HepG2 (cell line): Measurements from ENCODE around the gene DLAT. TPM values are rescaled to one million over a fixed set of nuclear protein-coding genes. Genes with fewer than 3 reads are reported as not detected.

ENCODE experiments used
- ARHGAP35 ChIP-seq: sonication (generic); formaldehyde crosslinking; IDR thresholded peaks from 2 replicates; pipeline ENCODE4 v1.9.0; 2022; ENCODE audit warnings: mild to moderate bottlenecking, inconsistent platforms, moderate library complexity, missing genetic modification reagents, borderline replicate concordance
- ELF1 ChIP-seq: sonication (generic); formaldehyde crosslinking; IDR thresholded peaks from 2 replicates; pipeline ENCODE4 v1.4.0; 2020; ENCODE audit warnings: missing genetic modification reagents
- ELK4 ChIP-seq: sonication (generic); formaldehyde crosslinking; IDR thresholded peaks from 2 replicates; pipeline ENCODE4 v1.9.0; 2021; ENCODE audit warnings: missing genetic modification reagents, borderline replicate concordance
- GATAD2A ChIP-seq: IDR thresholded peaks from 2 replicates; pipeline ENCODE4 v1.6.1; 2016
- RXRA ChIP-seq: sonication (generic); formaldehyde crosslinking; IDR thresholded peaks from 2 replicates; pipeline ENCODE4 v1.5.1; 2020; ENCODE audit warnings: missing genetic modification reagents
- SIX4 ChIP-seq: sonication (generic); formaldehyde crosslinking; IDR thresholded peaks from 2 replicates; pipeline ENCODE4 v1.4.0; 2020; ENCODE audit warnings: missing genetic modification reagents
- STAT6 ChIP-seq: sonication (generic); formaldehyde crosslinking; IDR thresholded peaks from 2 replicates; pipeline ENCODE4 v1.4.0; 2020; ENCODE audit warnings: missing genetic modification reagents, mild to moderate bottlenecking, borderline replicate concordance
- SYNCRIP ChIP-seq: fragments of 200-400 bp; formaldehyde crosslinking; IDR thresholded peaks from 2 replicates; pipeline ENCODE4 v1.6.1; 2018; ENCODE audit warnings: mild to moderate bottlenecking, low read depth, low read length; ENCODE audit not compliant: insufficient read depth
- UBTF ChIP-seq: sonication (generic); formaldehyde crosslinking; IDR thresholded peaks from 2 replicates; pipeline ENCODE4 v1.4.0; 2020; ENCODE audit warnings: mild to moderate bottlenecking, missing genetic modification reagents
- ZBTB38 ChIP-seq: sonication (generic); formaldehyde crosslinking; IDR thresholded peaks from 2 replicates; pipeline ENCODE4 v1.5.1; 2020; ENCODE audit warnings: mild to moderate bottlenecking, missing genetic modification reagents
- ZBTB42 ChIP-seq: sonication (generic); formaldehyde crosslinking; IDR thresholded peaks from 2 replicates; pipeline ENCODE4 v1.5.0; 2020; ENCODE audit warnings: mild to moderate bottlenecking, missing genetic modification reagents
- ZNF264 ChIP-seq: sonication (generic); formaldehyde crosslinking; IDR thresholded peaks from 2 replicates; pipeline ENCODE4 v1.4.0; 2020; ENCODE audit warnings: missing genetic modification reagents
- ZNF513 ChIP-seq: sonication (generic); formaldehyde crosslinking; conservative IDR thresholded peaks from 2 replicates; pipeline ENCODE4 v1.5.0; 2020; ENCODE audit warnings: missing genetic modification reagents
- ZNF550 ChIP-seq: sonication (generic); formaldehyde crosslinking; IDR thresholded peaks from 2 replicates; pipeline ENCODE4 v1.4.0; 2020; ENCODE audit warnings: mild to moderate bottlenecking, missing genetic modification reagents, borderline replicate concordance
- ZNF580 ChIP-seq: IDR thresholded peaks from 2 replicates; pipeline ENCODE4 v1.6.1; 2016; ENCODE audit warnings: low read depth, borderline replicate concordance
- ZNF770 ChIP-seq: sonication (generic); formaldehyde crosslinking; IDR thresholded peaks from 2 replicates; pipeline ENCODE4 v1.5.0; 2020; ENCODE audit warnings: mild to moderate bottlenecking, missing genetic modification reagents
- ZNF777 ChIP-seq: sonication (generic); formaldehyde crosslinking; IDR thresholded peaks from 2 replicates; pipeline ENCODE4 v1.4.0; 2020; ENCODE audit warnings: missing genetic modification reagents
- polyA plus RNA-seq, 8 experiments: library from polyadenylated mRNA; depleted of rRNA in 3 of 8; stranded (reverse) in 7 of 8; unstranded in 1 of 8; fragments of >200 nt; fragmentation: Illumina TruSeq in 4 of 8; extraction: Trizol in 4 of 8; gene quantifications; 2 replicates each; pipeline versions ENCODE4 v1.2.1 to v1.2.3, GENCODE V29; 2011 to 2016; ENCODE audit warnings: low read depth in 4 of 8, missing spikeins in 1 of 8, mixed read lengths in 1 of 8; ENCODE audit not compliant: insufficient read depth in 1 of 8
- total RNA-seq, 5 experiments: library from RNA; depleted of rRNA; stranded (reverse); fragments of >200 nt; fragmentation: Illumina TruSeq; extraction: Trizol; gene quantifications; 2 replicates each; pipeline ENCODE4 v1.2.3, GENCODE V29; 2016; ENCODE audit warnings: low read depth in 1 of 5

The DLAT gene
- total and polyA plus RNA-seq, 2 of the 13 experiments (the other 11 are each of a cell fraction or from before 2014, with no cell fraction given), result 26.4 to 62.2 TPM

GRCh38 chr11:112086422-112087191 lies 61.4 kb downstream of the DLAT start, which contains the start of the genes SDHD and TIMM8B (continued):
- TF ChIP-seq GATAD2A (CRISPR knock-in tag) (peak; percentile 55; the same call in 1 of the 2 replicates), UBTF (CRISPR knock-in tag) (peak; percentile 84), ZBTB42 (CRISPR knock-in tag) (no peak), ZNF770 (CRISPR knock-in tag) (peak; percentile 19), ZNF550 (CRISPR knock-in tag) (0 out of 2 replicates have a peak, but pooled peaks have one; percentile 41), SIX4 (CRISPR knock-in tag) (no peak), ZNF513 (no peak), ZNF580 (CRISPR knock-in tag) (peak; percentile 60; the same call in 1 of the 2 replicates), RXRA (CRISPR knock-in tag) (peak; percentile 43), ELK4 (CRISPR knock-in tag) (no peak), ZNF777 (CRISPR knock-in tag) (no peak; the same call in 1 of the 2 replicates), SYNCRIP (no peak), ELF1 (CRISPR knock-in tag) (peak; percentile 98), ZBTB38 (CRISPR knock-in tag) (peak; percentile 75; the same call in 1 of the 2 replicates), ARHGAP35 (CRISPR knock-in tag) (no peak), STAT6 (peak; percentile 35; the same call in 1 of the 2 replicates), ZNF264 (no peak)
